HG03439 (cell line): ENCODE data around the gene CFAP77.
"Not testable (repeated sequence)": the region's sequence is repeated elsewhere in the genome, so short reads cannot be mapped to it uniquely, and the experiment has no call there.

ENCODE experiments used
- ATAC-seq: cut with Tn5 transposase; IDR thresholded peaks from one replicate; pipeline ENCODE4 v1.9.1; 2021; ENCODE audit warnings: mild to moderate bottlenecking, moderate library complexity; ENCODE audit not compliant: unreplicated experiment

Gene CFAP77

GRCh38 chr9:132545578-132545977, 135.6 kb downstream of the CFAP77 start:
- ATAC-seq: no peak

GRCh38 chr9:132546148-132547051, 136.4 kb downstream of the CFAP77 start:
- no peak for ATAC-seq

- ATAC-seq: no peak
Observed at GRCh38 chr9:132547052-132547431, 137.0 kb downstream of the CFAP77 start.

GRCh38 chr9:132547436-132547835, 137.4 kb downstream of the CFAP77 start:
- ATAC-seq: no peak

GRCh38 chr9:132547976-132548730, 138.1 kb downstream of the CFAP77 start:
- no peak for ATAC-seq

GRCh38 chr9:132548751-132549640, 139.0 kb downstream of the CFAP77 start:
- ATAC-seq: no peak

- no peak for ATAC-seq
Observed at GRCh38 chr9:132551556-132551955, 141.5 kb downstream of the CFAP77 start.

GRCh38 chr9:132552041-132552440, 142.0 kb downstream of the CFAP77 start:
- no peak for ATAC-seq

- ATAC-seq: no peak
Observed at GRCh38 chr9:132554755-132555154, 144.7 kb downstream of the CFAP77 start.

DNA sequence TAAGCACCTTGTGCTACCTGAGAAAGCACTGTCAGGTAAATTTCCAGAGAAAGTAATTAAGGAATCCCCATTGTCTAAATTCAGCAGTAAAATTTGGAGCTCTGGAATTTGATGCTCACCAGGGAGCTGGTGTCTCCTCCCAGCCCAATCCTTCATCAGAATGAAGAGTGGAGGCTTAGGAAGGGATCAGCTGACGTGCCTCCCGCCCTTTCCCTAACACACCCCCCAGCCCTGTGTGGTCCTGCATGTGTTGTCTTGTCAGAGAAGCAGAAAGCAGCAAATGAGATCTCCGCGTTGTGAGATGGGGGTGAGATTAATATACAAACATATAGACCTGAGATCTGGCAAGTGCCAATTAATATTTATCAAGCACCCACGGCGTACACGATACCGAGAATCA, 145.5 kb downstream of the CFAP77 start:
- ATAC-seq: no peak

DNA sequence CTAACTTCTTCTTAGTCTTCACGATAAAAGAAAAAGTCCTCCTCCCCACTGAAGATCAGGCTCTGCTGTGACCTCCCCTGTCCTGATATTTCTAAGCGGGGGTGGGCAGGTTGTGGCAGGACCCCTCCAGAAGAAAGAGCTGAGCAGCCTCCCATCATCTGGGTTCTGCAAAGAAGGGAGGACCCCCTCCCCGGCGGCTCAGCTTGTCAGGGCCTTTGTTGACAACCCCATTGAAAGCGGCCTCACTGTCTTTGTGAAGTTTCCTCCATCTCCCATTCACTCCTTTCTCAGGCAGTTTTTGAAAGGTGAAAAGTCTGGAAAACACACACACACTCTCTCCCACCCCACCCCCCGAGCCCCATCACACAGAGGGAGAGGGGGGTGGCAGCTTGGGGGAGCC, 146.2 kb downstream of the CFAP77 start:
- ATAC-seq: no peak

DNA sequence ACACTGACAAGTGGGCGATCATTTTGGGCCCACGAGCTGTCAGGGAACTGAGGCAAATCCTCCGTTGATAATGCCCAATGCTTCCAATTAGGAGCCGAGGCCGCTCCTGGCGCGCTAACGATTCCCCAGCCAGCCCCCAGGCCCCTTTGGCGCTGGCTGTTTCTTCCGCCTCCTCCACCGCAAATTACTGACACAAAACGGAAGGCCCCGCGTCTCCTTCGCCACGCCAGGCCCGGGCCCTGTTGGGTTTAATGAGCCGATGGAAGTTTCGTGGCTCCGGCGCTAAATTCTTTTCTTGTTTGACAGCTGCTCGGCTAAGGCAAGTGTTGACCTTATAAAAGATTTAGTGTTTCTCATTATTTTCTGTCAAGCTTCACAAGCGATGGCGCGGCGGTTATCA, 146.7 kb downstream of the CFAP77 start:
- ATAC-seq: no peak

DNA sequence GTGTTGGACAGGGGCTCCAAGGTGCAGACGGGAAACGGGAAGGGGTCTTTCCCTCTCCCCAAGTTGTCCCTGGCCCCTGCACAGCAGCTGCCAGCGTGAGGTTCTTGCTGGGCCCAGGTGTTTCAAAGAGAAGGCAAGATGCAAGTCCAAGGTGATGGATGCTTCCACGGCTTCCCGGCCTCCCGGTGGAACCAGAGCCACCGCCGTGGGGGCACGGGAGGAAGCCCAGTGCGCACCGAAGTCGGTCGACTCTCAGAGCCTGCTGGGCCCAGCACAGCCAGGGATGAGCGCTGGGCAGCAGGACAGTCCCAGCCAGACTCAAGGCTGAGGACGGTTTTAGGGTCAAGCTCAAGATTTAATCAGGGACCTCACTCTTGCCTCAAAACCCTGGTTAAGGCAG, 147.1 kb downstream of the CFAP77 start:
- no peak for ATAC-seq

GRCh38 chr9:132559711-132560110, 149.7 kb downstream of the CFAP77 start:
- no peak for ATAC-seq

GRCh38 chr9:132560616-132561202, 150.7 kb downstream of the CFAP77 start:
- no peak for ATAC-seq

DNA sequence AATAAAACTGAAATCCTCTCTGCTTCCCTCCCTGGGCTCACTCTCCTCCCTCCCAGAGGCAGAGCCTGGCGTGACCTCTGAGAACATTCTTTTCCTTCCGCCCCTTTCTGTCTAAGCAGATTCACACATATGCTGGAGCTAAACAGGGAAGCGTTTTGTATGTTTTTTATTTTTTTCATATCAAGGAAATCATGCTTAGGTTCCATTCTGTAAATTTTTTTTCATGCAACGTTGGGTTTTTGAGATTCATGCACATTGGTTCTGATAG, 152.2 kb downstream of the CFAP77 start:
- no peak for ATAC-seq

GRCh38 chr9:132564526-132564925, 154.5 kb downstream of the CFAP77 start:
- ATAC-seq: no peak

- ATAC-seq: not testable (repeated sequence)
Observed at GRCh38 chr9:132568787-132569186, 158.8 kb downstream of the CFAP77 start.

GRCh38 chr9:132571806-132572600, 162.0 kb downstream of the CFAP77 start:
- no peak for ATAC-seq

DNA sequence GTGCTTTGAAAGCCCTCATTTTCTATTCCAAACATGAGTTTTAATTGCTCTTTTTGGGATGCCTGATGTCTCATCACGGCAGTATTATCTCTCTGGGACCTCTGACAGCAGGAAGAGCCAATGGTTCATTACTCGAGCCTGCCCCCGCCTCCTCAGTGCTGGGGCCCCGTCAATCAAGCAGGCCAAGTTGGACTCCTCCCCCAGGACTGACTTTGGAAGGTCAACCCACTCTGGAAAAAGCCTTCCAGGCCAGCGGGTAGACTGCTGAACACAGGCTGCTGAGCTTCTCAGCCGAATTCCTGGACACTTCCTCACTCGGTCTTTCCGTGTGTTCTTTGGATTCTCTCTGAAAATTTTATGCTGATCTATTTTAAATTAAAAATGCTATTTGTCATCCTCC, 162.9 kb downstream of the CFAP77 start:
- no peak for ATAC-seq
